NCI-H1694 treated with DMSO at 0.1 percent for 48 hours (cell line): Measurements from ENCODE around the gene MLC1.

Experiments
- DNase-seq: peaks from one replicate; lab custom pipeline; 2025; lab: John Stamatoyannopoulos, UW

Gene MLC1

GRCh38 chr22:50085211-50085972 lies at the start of gene MLC1:
Gene MLC1, minus strand, starts transcription at chr22:50085426. Its CDS starts 524 bp downstream, at chr22:50084902.
- DNase-seq = no peak

- DNase-seq = no peak
Measured at GRCh38 chr22:50134481-50134880, 49.3 kb upstream of the MLC1 start.

GRCh38 chr22:50131894-50132293 lies 46.7 kb upstream of the MLC1 start:
- DNase-seq = no peak

GRCh38 chr22:50129121-50129736 lies 44.0 kb upstream of the MLC1 start:
- no peak for DNase-seq

GRCh38 chr22:50125029-50125428 lies 39.8 kb upstream of the MLC1 start:
- no peak for DNase-seq

GRCh38 chr22:50123119-50123518 lies 37.9 kb upstream of the MLC1 start:
- no peak for DNase-seq

GRCh38 chr22:50121202-50121740 lies 36.0 kb upstream of the MLC1 start:
- no peak for DNase-seq

GRCh38 chr22:50119768-50120251 lies 34.6 kb upstream of the MLC1 start:
- DNase-seq = no peak

- DNase-seq = no peak
Measured at GRCh38 chr22:50119169-50119767, 34.0 kb upstream of the MLC1 start.

- DNase-seq = no peak
Measured at GRCh38 chr22:50118557-50119168, 33.4 kb upstream of the MLC1 start.

- DNase-seq = no peak
Measured at GRCh38 chr22:50118129-50118528, 32.9 kb upstream of the MLC1 start.

GRCh38 chr22:50117168-50117762 lies 32.0 kb upstream of the MLC1 start:
- no peak for DNase-seq

GRCh38 chr22:50115693-50116092 lies 30.5 kb upstream of the MLC1 start:
- no peak for DNase-seq

- peak; percentile 13 for DNase-seq
Measured at GRCh38 chr22:50114221-50115021, 29.2 kb upstream of the MLC1 start.

- DNase-seq = no peak
Measured at GRCh38 chr22:50112151-50113118, 27.2 kb upstream of the MLC1 start.

GRCh38 chr22:50111056-50111455 lies 25.8 kb upstream of the MLC1 start:
- DNase-seq = no peak

- no peak for DNase-seq
Measured at GRCh38 chr22:50107529-50107928, 22.3 kb upstream of the MLC1 start.

GRCh38 chr22:50105208-50106100 lies 20.2 kb upstream of the MLC1 start:
- no peak for DNase-seq

- no peak for DNase-seq
Measured at GRCh38 chr22:50104141-50104544, 18.9 kb upstream of the MLC1 start.
